GM21576 (cell line): Measurements from ENCODE around the gene DTNA.

ENCODE experiments used
- ATAC-seq: cut with Tn5 transposase; IDR thresholded peaks from one replicate; pipeline ENCODE4 v1.9.1; 2021; ENCODE audit warnings: mild to moderate bottlenecking, moderate library complexity; ENCODE audit not compliant: unreplicated experiment

DTNA gene

DNA sequence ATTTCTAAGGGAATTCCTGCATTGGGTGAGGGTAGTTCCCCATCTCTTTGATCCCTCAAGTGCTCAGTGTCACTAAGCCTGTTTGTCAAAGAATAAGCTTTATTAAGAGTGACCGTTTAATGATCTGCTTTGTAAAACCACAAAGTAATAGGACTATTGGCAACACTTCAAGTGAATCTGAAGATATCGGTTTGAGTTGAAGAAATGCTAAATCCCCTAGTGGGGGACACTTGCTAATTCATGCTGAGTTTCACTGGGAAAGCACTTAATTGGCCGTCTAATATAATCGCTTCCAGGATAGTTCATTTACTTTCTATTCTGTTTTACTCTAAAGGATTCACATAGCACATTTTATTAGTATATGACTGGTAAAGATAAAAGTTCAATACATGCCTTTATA is 54.4 kb downstream of the DTNA start:
- no peak for ATAC-seq

DNA sequence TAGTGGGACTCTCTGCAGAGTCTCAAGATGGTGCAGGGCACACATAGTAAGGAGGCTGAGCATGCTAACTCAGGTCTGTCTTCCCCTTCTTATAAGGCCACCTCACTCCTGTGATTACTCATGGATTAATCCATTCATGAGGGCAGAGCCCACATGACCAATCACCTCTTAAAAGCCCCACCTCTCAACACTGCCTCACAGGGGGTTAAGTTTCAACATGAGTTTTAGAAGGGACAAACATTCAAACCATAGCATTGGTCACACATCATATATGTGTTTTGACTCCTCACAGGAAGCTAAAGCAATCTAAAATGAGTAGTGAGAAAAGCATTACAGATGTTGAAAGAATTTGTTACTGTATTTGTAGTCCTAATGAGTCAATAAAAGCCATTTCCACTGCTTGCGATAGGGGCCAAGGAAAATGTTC is 57.5 kb downstream of the DTNA start:
- ATAC-seq = no peak

DNA sequence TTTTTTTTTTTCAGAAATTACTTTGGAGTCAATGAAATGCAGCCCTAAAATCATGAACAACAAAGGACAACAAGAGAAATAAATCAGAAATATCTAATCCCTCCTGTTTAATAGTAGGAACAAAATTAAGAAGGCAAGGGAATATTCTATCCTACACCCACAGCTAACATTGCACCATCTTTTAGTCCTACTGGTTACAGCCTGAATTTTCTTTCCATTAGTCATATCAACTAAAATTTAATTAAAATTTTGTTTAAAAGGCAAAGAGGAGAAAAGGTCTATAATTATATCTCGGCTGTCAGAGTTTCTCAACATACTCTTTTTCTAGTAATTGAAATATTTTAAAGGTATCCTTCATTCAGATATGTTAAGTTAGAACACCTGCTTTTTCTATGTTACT is 61.9 kb downstream of the DTNA start:
- ATAC-seq = no peak

DNA sequence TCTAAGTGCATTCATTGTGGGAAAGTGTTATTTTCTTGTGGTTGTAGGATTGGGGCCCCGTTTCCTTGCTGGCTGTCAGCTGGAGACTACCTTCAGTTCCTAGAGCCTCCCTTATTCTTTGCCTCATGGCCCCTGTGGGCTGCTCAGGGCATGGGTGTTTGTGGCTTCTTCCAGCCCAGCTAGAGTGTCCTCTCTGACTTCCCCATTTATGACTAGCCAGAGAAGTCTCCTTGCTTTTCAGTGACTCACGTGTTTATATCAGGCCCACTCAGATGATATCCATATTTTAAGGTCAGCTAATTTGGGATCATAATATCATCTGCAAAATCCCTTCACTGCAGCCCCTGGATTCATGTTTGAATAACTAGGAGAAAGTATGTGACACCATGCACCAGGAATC is 62.8 kb downstream of the DTNA start:
- ATAC-seq = no peak

DNA sequence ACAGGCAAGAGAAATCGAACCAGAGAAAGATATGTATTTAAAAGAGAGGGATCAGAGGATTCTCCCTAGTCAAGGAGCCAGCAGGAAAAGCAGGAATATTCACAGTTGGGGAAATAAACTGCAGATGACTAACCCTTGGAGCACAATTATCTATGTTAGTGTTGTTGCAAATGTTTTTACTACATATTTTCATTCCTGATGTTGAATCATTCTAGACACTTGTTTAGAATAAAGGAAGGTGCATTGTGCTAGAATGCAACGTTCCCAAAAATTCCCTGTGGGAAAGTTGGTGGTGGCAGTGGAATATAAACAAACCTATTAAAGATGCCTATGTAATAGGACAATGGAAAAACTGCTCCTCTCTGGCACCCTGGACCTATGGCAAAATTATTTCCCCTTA is 63.3 kb downstream of the DTNA start:
- ATAC-seq = no peak

DNA sequence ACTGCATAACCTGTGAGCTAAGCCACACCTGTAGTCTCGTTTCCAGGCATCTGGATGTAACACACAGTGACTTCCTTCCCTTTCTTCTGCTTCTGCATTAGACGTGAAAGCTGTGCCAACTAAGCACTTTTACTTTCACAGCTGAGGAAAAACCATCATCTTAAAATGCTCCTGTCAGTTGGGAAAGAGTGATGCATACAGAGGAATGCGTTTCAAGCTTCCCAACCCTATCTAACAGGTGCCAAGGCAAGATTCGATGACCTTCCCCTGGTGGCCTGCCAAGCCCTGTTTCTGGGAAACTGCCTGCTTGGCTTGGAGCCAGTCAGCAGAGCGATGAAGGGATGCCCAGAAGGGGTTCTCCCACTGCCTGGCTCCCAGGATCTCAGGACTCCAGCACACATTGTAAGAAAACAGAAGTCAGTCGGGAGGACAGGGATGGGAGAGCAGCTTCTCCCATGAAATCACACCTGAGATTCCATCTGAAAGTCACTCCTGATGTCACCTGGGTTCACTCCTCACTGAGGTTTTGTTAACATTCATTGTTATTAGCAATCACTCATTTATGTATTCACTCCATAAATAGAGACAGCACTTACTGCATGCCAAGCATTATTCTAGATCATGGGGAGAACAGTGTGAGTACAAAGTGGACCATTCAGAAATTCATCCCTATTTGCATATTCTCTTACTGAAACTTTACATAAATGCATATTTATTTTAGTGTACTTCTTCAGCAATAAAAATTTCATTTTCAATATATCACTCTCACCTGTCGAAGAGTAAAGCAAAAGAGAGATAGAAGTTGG is 64.1 kb downstream of the DTNA start:
- ATAC-seq = no peak

DNA sequence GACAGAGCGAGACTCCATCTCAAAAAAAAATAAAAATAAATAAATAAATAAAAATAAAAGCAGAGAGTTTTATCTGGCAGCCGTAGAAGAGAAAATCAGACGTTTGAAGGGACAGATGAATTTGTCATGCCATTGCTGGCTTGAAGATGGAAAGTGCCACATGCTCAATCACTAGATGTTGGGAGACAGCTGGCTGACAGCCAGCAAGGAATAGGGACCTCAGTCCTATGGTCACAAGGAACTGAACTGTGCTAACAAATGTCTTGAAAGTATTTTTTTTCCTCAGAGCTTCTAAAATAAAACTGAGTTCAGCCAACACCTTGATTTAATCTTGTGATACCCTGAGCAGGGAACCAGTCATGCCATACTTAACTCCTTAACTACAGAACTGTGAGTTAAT is 65.4 kb downstream of the DTNA start:
- ATAC-seq = no peak

DNA sequence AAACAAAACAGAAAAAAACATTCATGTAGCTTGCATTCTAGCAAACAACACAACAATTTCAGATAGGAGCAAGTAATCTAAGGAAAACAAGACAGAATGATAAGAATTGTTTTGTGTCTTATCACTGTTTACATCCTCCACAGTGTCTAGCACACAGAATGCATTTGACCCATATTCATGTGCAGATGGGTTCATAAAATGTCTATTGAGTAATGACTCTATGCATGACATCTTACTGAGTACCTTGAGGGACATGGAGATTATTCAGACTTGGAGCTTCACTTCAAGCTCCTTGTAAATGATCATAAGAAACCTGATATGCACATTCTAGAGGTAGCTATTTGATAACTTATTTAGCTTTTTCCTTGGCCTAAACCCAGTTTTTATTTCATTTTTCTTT is 69.0 kb downstream of the DTNA start:
- no peak for ATAC-seq

DNA sequence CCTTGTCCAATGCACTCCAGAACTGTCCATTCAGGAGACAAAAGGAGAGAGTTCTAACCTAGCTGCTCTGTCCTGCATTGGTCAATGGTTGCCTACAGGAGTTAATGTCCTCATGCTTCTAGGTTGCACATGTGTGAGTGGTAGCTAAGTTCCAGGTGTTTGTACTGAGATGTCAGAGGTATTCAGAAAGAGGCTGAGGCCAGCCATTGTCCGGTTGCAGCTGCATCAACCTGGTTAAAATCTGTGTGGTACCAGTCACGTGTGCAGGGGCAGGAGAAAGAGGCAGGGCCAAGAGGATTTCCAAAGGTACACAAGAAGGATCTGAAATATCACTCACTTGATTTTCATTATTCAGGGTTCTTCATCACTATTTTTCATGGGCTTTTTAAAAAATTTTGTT is 70.8 kb downstream of the DTNA start:
- ATAC-seq = no peak

DNA sequence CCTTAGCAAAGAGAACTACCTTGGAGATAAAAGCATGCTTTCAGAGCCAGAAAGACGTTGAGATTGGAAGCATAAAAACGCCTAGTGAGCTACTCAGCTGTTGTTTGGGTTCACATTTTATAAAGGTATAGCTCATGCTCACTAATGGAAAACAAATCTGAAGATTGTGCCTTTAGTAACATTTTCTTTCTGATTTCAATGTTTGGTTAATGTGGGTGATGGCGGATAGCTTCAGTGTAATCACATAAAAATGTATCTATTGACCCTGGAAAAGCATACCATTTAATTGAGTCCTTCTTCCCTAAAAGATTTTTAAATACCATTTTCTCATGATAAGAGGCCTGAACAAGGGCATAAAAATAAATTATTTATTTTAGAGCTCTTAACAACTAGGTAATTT is 73.4 kb downstream of the DTNA start:
- ATAC-seq = no peak

DNA sequence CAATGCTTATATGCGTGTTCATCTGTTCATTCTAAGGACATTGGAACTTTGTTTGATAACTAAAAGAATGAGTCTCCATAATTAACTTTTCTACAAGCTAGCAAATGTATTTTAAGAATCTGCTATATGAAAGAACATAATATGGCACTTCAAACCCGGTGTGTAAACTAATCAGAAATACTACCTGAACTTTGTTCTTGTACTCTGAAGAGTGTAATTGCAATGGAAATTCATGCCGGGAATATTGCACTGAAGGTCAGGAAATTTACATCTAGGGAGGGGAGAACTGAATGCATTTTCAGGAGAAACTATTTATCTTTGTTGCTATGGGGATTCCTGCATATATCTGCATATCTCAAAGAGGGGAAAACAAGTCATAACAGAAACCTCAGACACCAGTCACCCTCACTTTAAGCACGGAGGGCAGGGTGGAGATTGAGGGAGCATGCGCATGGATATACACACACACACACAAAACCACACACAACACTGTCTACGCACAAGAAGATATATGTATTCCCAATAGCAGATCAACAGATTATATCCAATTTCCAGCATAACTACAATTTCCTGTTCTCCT is 76.2 kb downstream of the DTNA start:
- no peak for ATAC-seq

DNA sequence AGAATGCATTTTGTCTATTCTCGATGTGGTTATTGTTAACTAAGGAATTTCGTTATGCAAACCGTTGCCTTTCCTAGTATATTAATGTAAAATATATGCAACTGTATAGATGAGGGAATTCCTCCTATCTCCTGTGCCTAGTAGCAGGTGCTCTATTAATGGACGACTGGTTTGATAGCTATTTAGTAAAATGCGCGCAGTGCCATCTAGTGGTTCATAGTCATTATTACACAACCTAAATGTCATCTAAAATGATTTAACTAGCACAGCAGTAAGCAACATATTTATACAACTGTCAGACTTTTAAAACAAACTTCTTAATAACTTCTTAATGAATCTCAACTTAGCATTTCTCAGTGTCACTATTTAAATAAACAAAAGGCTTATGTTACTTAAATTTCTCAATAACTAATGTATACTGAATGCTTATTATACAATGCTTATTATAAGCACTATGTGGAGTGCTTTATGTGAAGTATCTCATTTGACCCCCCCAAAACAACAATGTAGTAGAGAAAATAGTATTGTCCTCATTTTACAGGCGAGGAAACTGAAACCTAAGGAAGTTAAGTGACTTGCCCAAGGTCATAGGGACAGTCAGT is 77.9 kb downstream of the DTNA start:
- peak; percentile 73 for ATAC-seq

DNA sequence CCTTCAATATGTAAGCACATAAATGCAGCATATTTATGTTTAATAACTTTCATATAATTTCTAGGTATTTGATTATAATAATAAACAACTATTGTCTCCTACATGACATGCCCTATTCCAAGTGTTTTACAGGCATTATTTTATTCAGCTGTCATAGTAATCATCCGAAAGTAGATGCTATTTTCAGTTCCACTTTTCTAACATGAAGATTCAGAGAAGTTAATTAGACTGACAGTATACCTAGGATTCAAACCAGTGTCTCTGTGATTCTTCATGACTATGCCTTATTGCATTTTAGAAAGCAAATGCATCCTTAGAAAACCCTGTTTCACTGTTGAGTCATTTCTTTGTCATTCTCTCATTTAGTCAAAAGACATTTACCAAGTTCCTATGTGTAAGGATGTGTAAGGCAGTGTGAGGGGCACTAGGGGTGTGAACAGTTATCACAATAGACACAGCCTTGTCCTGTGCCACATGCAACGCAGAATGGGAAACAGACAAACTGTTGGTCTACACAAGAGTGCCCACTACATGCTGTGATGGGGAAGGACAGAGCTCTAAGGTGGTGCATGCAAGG is 79.8 kb downstream of the DTNA start:
- no peak for ATAC-seq

DNA sequence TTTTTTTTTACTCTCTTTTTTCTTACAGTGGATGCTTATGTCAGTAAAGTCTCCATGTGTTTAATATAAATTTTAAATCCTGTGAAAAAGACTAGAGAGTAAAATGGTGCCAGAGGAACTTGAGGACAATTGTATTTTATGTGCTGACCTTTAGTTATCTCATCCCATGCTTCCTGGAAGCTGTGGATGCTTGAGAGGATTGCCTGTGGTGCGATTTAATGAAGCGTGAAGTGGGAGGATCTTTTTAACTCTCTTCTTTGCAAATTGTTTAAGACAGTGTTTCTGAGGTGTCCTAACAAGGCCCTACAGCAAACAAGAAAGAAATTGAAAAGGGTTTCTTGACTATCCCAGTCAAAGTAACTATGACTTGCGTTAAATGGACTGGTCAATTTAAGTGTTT is 84.2 kb downstream of the DTNA start:
- no peak for ATAC-seq

DNA sequence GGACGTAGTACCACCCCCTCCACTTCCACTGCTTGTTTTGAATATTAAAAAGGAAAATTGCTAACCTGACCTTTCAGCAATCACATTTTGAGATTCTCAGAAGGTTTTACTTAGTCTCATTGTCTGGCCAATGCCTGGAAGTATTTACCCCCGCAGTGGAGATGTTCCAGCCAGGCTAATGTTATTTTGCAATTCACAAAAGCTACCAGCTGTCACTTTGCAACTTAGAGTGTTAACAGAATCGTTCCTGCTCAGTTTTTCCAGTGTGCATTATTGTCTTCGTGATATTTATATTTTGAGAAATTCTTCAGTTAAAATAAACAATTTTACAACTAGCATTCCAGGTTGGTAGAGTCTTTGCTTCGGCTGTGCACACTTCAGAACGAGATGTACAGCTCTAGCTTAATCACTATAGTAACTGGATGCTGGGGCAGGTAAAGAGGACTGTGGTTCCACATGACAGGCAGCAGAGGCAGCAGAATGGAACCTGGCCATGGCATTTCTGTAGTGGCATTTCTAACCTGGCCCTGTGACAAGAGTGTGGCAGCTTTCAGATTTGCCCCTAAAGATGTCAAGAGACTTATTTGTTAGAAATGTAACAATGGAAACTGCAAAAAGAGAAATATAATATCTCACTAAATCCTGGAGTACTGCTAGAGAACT is 85.1 kb downstream of the DTNA start:
- no peak for ATAC-seq

DNA sequence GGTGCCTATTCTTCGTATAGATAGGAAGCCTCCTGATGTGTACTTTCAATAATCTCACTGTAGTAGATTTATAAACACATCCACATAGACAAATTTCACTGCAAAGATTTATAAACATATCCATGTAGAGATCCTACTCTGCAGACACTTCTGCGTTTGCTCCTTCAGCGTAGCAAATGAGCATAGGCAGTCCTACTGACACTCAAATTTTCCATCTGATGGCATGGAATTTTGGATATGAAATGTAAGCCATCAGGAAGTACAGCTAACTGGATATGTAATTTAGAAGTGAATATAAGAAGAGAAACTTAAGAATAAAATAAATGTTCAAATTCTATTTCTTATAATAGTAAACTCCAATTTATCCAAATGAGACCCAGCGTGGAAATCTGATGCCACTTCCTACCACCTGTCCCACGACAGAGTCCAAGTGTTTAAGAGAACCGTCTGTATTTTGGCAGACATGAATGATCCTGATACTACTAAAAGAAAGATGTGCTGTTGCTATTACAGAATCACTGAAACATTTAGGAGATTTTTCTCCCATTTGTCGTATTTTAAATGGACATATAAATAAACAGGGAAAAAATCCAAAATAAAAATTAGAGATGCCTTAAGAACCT is 86.0 kb downstream of the DTNA start:
- no peak for ATAC-seq

DNA sequence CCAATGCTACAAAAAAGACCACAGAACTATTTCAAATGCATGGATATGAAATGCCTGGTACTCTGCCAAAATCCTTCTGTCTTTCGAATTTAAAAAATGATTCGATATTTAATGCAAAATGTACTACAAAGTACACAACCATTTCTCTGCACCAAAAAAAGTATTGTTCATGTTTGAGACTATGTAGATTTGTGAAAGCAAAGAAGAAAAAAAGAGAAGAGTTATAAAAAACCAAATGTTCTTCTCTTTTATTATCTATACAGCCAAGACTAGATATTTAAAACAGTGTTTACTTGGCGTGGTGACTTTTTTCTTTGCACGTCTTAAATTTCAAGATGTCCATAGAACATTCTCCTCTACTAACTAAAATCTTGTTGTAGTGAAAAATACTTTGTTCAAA is 89.2 kb downstream of the DTNA start:
- no peak for ATAC-seq

DNA sequence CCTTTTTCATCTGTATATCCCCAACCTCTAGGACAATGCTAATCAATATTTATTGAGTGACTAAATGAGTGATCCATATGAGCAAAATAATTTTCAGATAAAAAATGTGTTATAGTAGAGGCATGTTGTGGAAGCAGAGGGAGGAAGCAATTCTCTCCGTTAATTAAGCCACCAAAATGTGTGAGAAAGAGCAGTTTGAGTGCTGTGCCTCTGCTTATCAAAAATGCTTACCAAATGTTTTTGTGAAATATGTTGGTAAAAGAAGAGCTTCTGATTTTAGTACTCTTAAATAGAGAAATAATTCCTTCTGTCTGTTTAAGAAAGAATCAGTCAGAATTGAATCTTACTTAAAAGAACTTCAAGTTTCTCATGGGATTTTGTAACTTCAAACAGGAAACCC is 90.3 kb downstream of the DTNA start:
- no peak for ATAC-seq

DNA sequence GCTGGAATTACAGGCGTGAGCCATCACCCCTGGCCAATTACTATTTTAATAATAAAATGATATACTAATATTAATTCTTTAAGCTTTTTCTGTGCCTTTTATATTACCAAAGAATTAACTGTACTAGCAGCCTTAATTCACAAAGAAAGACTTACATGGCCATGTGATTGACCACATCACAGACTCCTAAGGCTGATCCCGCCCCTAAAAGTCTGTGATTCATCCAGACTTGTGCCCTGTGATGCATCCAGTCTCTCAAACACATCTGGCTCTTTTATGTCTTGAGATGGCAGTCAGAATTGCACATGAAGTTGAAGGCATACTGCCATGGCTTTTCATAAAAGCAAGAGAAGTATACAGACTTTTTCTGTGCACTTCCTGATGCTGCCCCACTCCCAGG is 91.7 kb downstream of the DTNA start:
- no peak for ATAC-seq

DNA sequence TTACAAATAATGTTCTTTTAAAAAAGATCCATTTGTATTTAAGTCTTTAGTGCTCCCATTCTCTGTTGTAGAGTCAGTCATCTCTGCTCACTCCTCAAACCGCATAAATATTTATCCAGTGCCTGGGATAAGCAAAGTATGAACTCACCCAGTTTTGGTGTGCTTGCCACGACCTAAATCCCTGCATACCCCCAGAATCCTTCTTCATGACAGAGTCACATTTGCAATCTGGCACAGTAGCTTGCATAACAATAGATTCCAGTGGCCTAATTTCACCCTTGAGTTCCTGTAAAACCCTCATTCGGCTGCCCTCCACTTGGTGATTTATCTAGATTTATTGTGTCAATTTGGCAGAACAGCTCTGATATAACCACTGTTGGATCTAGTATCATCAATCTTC is 92.9 kb downstream of the DTNA start:
- no peak for ATAC-seq

DNA sequence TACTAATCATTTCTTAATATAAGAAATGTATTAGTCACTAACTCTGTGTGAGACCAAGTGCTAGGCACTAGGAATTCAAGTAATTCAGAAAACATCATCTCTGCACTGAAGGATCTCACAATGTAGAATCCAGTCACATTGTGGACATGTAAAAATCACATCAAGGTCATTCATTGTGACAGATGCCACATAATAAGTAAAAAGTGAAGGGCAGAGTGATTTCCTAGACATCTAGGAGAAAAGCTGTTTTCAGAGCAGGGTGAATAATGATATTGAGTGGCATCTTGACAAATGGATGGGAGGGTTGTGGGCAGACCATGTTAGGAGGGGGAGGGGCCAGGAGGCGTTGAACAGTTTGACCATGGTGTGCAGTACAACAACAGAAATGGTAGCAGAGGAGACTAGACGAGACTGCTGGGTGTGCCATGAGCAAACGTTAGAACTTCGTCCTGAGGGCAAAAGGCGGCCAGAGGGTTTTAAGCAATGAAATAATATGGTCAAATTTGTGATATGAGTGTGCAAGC is 93.8 kb downstream of the DTNA start:
- no peak for ATAC-seq
